Panc1 (cell line): ENCODE measurements around the gene DCK.

Experiments used
- CTCF ChIP-seq: fragments of 450-650 bp; IDR thresholded peaks from 2 replicates; pipeline ENCODE4 v1.5.1; 2017; ENCODE audit warnings: mild to moderate bottlenecking
- POLR2AphosphoS5 ChIP-seq: IDR thresholded peaks from 2 replicates; pipeline ENCODE4 v1.6.1; 2012; ENCODE audit warnings: mild to moderate bottlenecking, low read depth, low read length, moderate library complexity
- SIN3A ChIP-seq: IDR thresholded peaks from 2 replicates; pipeline ENCODE4 v1.6.1; 2012; ENCODE audit warnings: low read depth, mild to moderate bottlenecking, low read length, moderate library complexity, borderline replicate concordance; ENCODE audit not compliant: insufficient read depth
- TCF7L2 ChIP-seq: IDR thresholded peaks from 2 replicates; pipeline ENCODE4 v1.6.1; 2011; ENCODE audit warnings: mild to moderate bottlenecking, low read depth, low read length, inconsistent platforms

DNA sequence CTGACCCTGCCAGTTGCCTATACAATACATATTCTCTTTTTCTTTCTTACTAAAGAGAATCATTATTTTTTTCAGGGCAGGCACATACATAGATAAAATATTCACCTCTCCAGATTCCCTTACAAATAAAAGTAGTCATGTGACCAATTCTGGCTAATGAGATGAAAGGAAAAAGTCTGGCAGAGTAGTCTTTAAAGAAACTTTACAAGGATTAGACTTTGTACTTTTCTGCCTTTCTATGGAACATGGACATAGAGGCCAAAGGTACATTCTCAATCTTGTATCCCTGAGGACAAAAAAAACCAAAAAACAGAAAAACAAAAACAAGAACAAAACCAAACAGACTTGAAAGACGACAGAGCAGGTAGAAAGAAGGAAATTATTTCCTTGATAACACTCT is 75.6 kb downstream of the DCK start:
- TF ChIP-seq CTCF (no peak), TCF7L2 (no peak), POLR2AphosphoS5 (no peak), SIN3A (no peak)
